ENCODE measurements around the gene ASPA. TPM values are rescaled to one million over a fixed set of nuclear protein-coding genes. Genes with fewer than 3 reads are reported as not detected.

Gene ASPA
- total RNA-seq, 2 experiments from 2014 or later: not detected

DNA sequence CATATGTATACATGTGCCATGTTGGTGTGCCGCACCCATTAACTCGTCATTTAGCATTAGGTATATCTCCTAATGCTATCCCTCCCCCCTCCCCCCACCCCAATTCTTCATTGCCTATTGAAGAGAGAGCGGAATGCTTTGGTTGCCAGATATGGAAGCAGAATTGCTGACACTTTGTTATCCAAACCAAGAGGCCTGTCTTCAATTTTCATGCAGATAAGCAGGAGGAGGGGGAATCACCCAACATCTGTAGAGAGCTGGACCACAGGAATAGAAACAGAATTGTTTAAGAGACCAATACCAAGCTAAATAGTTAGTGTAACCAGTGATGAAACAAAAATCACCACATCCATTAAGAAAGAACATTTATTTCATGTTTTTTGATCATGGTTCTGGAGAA is 7.1 kb downstream of the ASPA start:
- H3K4me3 Mint-ChIP-seq: no peak overlapping the region
- no peak overlapping the region for H3K27ac Mint-ChIP-seq
- H3K9me3 Mint-ChIP-seq: no peaks in the 10 kb centered on the region
- CTCF ChIA-PET: interaction anchor here (0.6 kb wide), 1 partner anchor 11 kb away, joined by 4 read pairs; no protein-coding TSS in a partner anchor
- no peaks in the 10 kb centered on the region for H3K36me3 Mint-ChIP-seq (ENCODE audit: low read depth)
- H3K27me3 Mint-ChIP-seq: peaks cover 38% of the 10 kb centered on the region
- no peaks in the 10 kb centered on the region for H3K4me1 Mint-ChIP-seq
- POLR2A ChIA-PET: no interaction called here
- no peak for DNase-seq

DNA sequence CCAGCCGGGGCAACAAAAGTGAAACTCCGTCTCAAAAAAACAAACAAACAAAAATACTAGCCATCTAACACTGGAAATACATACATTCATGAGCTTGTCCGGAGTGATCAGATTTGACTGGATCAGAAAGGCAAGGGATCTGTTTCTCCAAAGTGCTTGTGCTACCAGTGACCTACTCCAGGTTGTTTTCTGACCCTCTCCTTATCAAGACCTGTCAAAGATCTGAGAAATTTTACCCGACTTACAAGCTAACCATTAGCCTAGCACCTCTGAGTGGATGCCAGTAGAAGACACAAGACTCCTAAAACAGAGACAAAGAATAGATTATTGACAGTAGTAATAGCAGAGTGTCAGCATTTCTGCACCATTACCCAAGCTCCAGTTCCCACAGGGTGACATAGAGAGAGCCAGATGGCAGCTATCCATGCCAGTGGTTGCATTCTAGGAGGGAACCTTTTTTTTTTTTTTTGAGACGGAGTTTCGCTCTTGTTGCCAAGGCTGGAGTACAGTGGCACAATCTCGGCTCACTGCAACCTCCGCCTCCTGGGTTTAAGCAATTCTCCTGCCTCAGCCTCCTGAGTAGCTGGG is 9.8 kb downstream of the ASPA start:
- POLR2A ChIA-PET: no interaction called here
- no peak for DNase-seq
- H3K4me3 Mint-ChIP-seq: no peak overlapping the region
- H3K4me1 Mint-ChIP-seq: no peaks in the 10 kb centered on the region
- no peaks in the 10 kb centered on the region for H3K9me3 Mint-ChIP-seq
- peaks cover 42% of the 10 kb centered on the region for H3K27me3 Mint-ChIP-seq
- no peaks in the 10 kb centered on the region for H3K36me3 Mint-ChIP-seq (ENCODE audit: low read depth)
- CTCF ChIA-PET: no interaction called here
- H3K27ac Mint-ChIP-seq: no peak overlapping the region

DNA sequence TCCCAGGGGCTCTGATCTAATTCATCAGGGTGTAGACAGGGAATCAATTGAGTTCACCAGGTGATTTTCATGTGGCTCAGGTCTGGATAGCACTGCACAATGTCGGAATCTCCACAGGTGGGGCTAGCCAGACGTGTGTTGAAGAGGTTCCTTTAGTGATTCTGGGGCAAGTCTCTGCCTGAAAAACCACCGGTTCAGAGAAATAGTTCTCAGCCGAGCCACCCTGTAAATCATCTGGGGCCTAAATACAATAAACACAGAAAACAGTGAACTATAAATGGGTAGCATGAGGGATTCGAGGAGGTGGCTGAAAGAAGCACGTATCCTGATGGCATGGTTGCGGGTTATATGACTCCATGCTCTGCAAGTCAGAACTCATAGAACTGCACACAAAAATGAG is 21.3 kb downstream of the ASPA start:
- Mint-ChIP-seq H3K4me1 (no peaks in the 10 kb centered on the region), H3K36me3 (ENCODE audit: low read depth) (no peaks in the 10 kb centered on the region), H3K27ac (no peak overlapping the region), H3K27me3 (peaks cover 7% of the 10 kb centered on the region), H3K4me3 (no peak overlapping the region), H3K9me3 (no peaks in the 10 kb centered on the region)
- no peak for DNase-seq
- ChIA-PET POLR2A (no interaction called here), CTCF (no interaction called here)

DNA sequence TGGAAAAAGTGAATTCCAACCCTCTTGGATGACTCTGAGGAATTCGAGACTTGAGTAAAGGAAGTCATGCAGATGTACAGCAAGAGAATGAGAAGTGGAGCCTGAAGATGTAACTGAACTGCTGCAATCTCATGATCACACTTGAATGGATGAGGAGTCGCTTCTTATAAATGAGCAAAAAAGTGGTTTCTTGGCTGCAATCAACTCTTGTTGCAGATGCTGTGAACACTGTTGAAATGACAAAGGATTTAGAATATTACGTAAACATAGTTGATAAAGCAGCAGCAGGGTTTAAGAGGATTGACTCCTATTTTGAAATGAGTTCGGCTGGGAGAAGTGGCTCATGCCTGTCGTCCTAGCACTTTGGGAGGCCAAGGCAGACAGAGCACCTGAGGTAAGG is 25.5 kb downstream of the ASPA start:
- DNase-seq: no peak
- CTCF ChIA-PET: no interaction called here
- no peaks in the 10 kb centered on the region for H3K9me3 Mint-ChIP-seq
- H3K4me1 Mint-ChIP-seq: no peaks in the 10 kb centered on the region
- H3K4me3 Mint-ChIP-seq: no peak overlapping the region
- no peaks in the 10 kb centered on the region for H3K36me3 Mint-ChIP-seq (ENCODE audit: low read depth)
- no peak overlapping the region for H3K27ac Mint-ChIP-seq
- H3K27me3 Mint-ChIP-seq: peaks cover 7% of the 10 kb centered on the region
- POLR2A ChIA-PET: no interaction called here

DNA sequence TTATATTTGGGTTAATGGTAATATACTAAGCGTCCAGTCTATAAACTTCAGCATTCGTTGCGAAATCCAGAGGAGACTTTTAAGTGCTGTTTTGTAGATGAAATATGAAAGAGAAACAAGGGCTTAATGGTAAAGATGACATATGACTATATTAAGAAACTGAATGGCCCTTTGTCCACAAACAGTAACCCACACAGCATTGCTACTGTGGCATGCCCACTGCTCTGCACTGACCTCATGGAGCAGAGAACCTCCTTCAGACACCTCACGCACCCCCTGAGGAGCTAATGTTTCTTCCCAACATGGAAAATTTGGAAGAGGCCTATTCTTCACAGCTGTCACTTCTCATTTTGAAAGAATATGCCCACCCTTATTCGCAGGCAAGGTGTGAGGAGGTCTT is 26.7 kb downstream of the ASPA start:
- ChIA-PET POLR2A (no interaction called here), CTCF (no interaction called here)
- H3K27me3 Mint-ChIP-seq: peaks cover 7% of the 10 kb centered on the region

DNA sequence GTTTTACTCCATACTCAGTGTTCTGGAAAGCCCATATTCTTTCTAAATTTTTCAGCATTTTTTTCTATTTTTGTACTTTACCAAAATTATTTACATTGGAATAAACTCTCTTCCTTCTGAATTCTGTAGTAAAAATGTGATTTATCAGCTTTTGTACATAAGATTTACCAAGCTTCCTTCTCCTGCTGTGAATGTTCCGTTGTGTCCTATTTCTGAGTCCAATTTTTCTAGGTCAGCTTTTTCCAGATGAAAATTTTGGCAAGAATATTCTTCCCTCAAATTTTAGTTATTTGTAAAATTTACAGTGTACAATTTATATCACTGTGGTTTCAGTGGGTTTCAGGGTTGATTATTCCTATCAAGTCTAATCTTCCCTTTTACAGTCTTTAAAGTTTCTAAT is 27.5 kb downstream of the ASPA start:
- CTCF ChIA-PET: no interaction called here
- Mint-ChIP-seq H3K27ac (no peak overlapping the region), H3K4me3 (no peak overlapping the region), H3K4me1 (no peaks in the 10 kb centered on the region), H3K9me3 (no peaks in the 10 kb centered on the region), H3K27me3 (peaks cover 5% of the 10 kb centered on the region), H3K36me3 (ENCODE audit: low read depth) (no peaks in the 10 kb centered on the region)
- no peak for DNase-seq
- POLR2A ChIA-PET: interaction anchor here (0.6 kb wide), 1 partner anchor 471 kb away, joined by 3 read pairs; no protein-coding TSS in a partner anchor

More for the DNA sequence above, 26.7 kb downstream of the ASPA start:
- no peaks in the 10 kb centered on the region for H3K36me3 Mint-ChIP-seq (ENCODE audit: low read depth)
- no peak for DNase-seq
- no peak overlapping the region for H3K27ac Mint-ChIP-seq
- H3K9me3 Mint-ChIP-seq: no peaks in the 10 kb centered on the region
- no peak overlapping the region for H3K4me3 Mint-ChIP-seq
- no peaks in the 10 kb centered on the region for H3K4me1 Mint-ChIP-seq

DNA sequence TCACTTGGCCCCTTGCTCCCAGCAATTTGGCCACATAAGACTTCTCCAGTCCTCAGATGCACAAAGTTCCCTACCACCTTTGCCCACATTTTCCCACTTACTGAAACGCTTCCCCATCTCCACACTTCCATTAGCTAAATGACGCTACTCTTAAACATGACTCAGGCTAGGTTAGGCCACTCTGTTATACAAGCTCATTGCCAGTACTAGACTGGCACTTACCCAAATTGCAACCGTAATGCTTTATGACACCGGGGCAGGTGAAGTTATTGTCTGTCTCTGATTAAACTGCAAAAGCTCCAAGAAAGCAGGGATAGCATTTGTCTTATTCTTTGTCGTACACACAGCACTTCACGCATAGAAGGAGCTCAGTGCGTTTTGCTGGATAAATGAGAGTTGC is 29.2 kb downstream of the ASPA start:
- DNase-seq: no peak
- CTCF ChIA-PET: no interaction called here

DNA sequence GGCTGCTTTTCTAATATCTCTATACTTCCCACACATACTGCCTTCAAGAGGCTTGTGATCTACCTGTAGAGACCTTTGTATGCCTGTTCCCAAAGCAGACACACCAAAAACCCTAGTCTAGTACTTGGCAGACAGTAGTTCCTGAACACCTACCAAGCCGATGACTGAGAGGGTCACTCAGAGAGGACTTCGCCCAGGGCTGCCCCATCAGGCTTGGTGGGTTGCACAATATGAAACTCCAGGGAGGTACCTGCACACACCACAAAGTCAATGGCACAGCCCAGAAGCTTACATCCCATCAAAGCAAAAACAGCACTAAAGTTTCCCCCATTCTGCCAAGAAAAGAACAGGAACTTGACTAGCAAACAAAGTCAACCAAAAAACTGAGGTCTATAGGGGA is 30.3 kb downstream of the ASPA start:
- no peak for DNase-seq
- no peaks in the 10 kb centered on the region for H3K9me3 Mint-ChIP-seq

More for the DNA sequence above, 29.2 kb downstream of the ASPA start:
- H3K36me3 Mint-ChIP-seq (ENCODE audit: low read depth): no peaks in the 10 kb centered on the region
- POLR2A ChIA-PET: no interaction called here
- no peaks in the 10 kb centered on the region for H3K9me3 Mint-ChIP-seq
- H3K27me3 Mint-ChIP-seq: peaks cover 5% of the 10 kb centered on the region
- H3K4me1 Mint-ChIP-seq: no peaks in the 10 kb centered on the region
- no peak overlapping the region for H3K4me3 Mint-ChIP-seq
- H3K27ac Mint-ChIP-seq: no peak overlapping the region

DNA sequence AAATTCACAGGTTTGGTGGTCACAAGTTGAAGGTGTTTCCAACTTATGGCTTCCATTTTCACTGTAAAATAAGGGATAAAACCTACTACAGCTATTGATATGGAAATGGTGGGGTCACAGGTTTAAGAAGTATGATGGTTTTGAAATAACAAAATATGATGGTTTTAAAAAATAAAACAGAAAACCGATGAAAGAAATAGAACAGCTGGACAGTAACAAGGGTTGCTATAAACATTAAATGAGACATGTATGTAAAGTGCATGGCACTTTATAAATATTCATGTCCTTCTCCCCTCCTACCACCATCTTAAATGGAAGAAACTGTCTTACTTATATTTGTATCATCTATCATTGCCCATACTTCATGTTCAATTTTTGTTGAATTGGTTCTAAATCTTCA is 31.3 kb downstream of the ASPA start:
- no peak overlapping the region for H3K27ac Mint-ChIP-seq
- H3K9me3 Mint-ChIP-seq: no peaks in the 10 kb centered on the region
- no peaks in the 10 kb centered on the region for H3K36me3 Mint-ChIP-seq (ENCODE audit: low read depth)
- ChIA-PET CTCF (no interaction called here), POLR2A (no interaction called here)
- no peaks in the 10 kb centered on the region for H3K4me1 Mint-ChIP-seq
- H3K4me3 Mint-ChIP-seq: no peak overlapping the region
- peaks cover 5% of the 10 kb centered on the region for H3K27me3 Mint-ChIP-seq
- no peak for DNase-seq

More for the DNA sequence above, 30.3 kb downstream of the ASPA start:
- no peak overlapping the region for H3K4me3 Mint-ChIP-seq
- no peaks in the 10 kb centered on the region for H3K36me3 Mint-ChIP-seq (ENCODE audit: low read depth)
- H3K27ac Mint-ChIP-seq: no peak overlapping the region
- H3K27me3 Mint-ChIP-seq: peaks cover 5% of the 10 kb centered on the region
- CTCF ChIA-PET: no interaction called here
- POLR2A ChIA-PET: no interaction called here
- no peaks in the 10 kb centered on the region for H3K4me1 Mint-ChIP-seq

DNA sequence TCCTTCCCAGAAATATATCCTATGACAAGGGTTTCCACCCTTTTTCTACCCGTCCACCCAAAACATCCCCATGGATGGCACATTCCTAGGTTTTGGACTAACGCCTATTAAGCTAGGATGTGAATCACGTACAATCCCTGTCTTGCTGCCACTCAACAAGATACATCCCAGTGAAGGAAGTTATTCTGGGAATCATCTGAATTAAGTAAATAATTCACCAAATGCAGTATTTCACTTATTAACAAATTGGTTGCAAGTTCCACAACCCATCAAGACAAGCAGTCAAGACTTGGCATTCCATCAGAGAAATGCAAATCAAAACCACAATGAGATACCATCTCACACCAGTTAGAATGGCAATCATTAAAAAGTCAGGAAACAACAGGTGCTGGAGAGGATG is 32.1 kb downstream of the ASPA start:
- H3K9me3 Mint-ChIP-seq: no peaks in the 10 kb centered on the region
- no peak for DNase-seq
- H3K27ac Mint-ChIP-seq: no peak overlapping the region
- H3K4me3 Mint-ChIP-seq: no peak overlapping the region
- CTCF ChIA-PET: no interaction called here
- H3K27me3 Mint-ChIP-seq: peaks cover 5% of the 10 kb centered on the region
- H3K36me3 Mint-ChIP-seq (ENCODE audit: low read depth): no peaks in the 10 kb centered on the region
- POLR2A ChIA-PET: no interaction called here
- no peaks in the 10 kb centered on the region for H3K4me1 Mint-ChIP-seq

DNA sequence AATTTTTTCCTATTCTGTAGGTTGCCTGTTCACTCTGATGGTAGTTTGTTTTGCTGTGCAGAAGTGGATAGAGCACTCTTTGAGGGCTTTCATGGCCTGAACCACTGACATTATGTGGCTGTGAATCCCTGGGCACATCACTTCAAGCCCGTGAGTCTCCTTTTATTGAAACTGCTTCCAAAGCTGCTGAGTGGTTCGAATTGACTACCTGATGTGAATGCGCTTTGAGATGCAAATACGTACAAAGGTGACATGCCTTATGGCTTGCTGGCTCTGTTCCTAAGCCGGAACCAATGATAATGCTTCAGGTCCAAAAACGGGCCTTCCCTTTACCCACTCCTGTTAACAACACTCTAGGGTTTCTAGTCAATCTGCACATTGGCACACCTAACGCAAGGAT is 34.3 kb downstream of the ASPA start:
- no peak overlapping the region for H3K27ac Mint-ChIP-seq
- POLR2A ChIA-PET: no interaction called here
- no peaks in the 10 kb centered on the region for H3K9me3 Mint-ChIP-seq
- DNase-seq: no peak
- H3K4me1 Mint-ChIP-seq: no peaks in the 10 kb centered on the region
- no peak overlapping the region for H3K4me3 Mint-ChIP-seq
- CTCF ChIA-PET: no interaction called here
- no peaks in the 10 kb centered on the region for H3K36me3 Mint-ChIP-seq (ENCODE audit: low read depth)
- H3K27me3 Mint-ChIP-seq: peaks cover 1% of the 10 kb centered on the region

DNA sequence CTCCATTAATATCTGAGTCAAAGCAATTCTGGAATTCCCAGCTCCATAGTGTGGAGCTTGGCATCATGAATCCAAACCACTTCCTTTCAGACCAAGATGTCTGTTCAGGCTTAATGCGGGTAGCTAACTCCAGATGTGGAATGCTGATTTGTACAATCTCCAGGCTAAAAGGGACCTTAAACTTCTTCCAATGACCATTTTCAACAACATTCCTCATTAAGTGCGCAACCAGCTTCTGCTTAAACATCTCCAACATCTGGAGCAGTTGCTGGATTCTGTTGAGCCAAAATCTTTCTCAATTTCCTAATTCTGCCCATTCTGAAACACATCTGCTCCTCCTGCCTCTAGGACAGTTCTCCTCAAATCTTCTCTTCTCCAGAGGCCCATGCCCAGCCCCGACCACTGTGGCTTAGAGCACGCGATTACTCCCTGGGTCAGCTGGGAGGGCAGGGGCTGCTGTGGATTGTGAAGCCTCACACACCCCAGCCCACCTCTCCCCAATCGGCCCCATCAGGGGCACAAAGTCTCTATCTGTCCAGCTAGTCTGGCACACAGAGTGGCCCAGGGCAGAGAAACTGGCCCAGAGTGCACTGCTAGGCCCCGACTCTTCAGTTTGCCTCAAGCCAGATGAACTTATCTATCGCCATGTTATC is 36.2 kb downstream of the ASPA start:
- Mint-ChIP-seq H3K4me3 (no peak overlapping the region), H3K27ac (no peak overlapping the region), H3K27me3 (no peaks in the 10 kb centered on the region), H3K9me3 (no peaks in the 10 kb centered on the region), H3K4me1 (no peaks in the 10 kb centered on the region), H3K36me3 (ENCODE audit: low read depth) (no peaks in the 10 kb centered on the region)
- POLR2A ChIA-PET: no interaction called here
- no peak for DNase-seq
- CTCF ChIA-PET: no interaction called here

DNA sequence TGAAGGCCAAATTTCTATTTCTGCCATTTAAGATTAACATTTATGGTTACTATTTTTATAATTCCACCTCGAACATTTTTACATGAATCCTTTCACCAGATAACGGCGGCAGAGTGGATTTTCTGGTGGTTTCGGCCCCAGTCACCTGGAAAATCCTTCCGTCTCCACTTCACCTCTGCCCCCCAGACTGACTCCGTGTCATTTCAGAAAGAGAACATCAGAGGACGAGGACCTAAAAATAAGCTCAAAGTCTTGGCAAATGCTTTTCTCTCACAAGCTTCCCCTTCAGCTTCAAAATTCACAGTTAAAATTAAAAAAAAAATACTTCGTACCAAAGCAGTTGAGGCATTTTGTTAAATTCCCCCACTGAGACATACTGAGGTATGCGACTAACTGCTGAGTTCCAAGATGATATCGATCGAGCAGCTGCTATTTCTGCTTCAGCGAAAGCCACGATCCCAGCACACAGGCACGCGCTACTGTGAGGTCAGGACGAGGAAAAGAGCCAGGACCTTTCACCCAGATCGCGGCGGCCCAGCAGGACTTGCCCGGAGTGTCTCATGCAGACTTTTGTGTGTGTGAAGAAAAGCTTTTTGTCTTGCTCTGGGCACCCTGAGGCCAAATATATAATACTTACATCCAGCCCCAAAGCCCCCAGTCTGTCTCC is 36.8 kb downstream of the ASPA start:
- H3K36me3 Mint-ChIP-seq (ENCODE audit: low read depth): no peaks in the 10 kb centered on the region
- no peak for DNase-seq
- H3K4me1 Mint-ChIP-seq: no peaks in the 10 kb centered on the region
- H3K4me3 Mint-ChIP-seq: no peak overlapping the region
- no peaks in the 10 kb centered on the region for H3K9me3 Mint-ChIP-seq
- ChIA-PET POLR2A (no interaction called here), CTCF (no interaction called here)
- H3K27ac Mint-ChIP-seq: no peak overlapping the region
- no peaks in the 10 kb centered on the region for H3K27me3 Mint-ChIP-seq
